Stimulated activated naive CD4-positive, alpha-beta T cell treated with Interleukin-2 at 50 U/mL for 16 hours (primary cell): ENCODE results near the gene SQSTM1.
A peak's percentile ranks its signal among the peaks of the same experiment; 100 is the strongest.
"Not testable (repeated sequence)": the region's sequence is repeated elsewhere in the genome, so short reads cannot be mapped to it uniquely, and the experiment has no call there.

Source experiments
- DNase-seq: peaks from one replicate; lab custom pipeline; 2025; lab: John Stamatoyannopoulos, UW

The SQSTM1 gene

GRCh38 chr5:179820483-179821297 is at the start of gene SQSTM1:
Gene SQSTM1 (plus strand): TSS chr5:179820905. CDS start chr5:179820937, 32 bp downstream.
- DNase-seq, result peak; percentile 70

- no peak for DNase-seq
Observed at GRCh38 chr5:179771311-179771895, 49.3 kb upstream of the SQSTM1 start.

GRCh38 chr5:179772351-179772750 is 48.4 kb upstream of the SQSTM1 start:
- DNase-seq, result no peak

- DNase-seq, result no peak
Observed at GRCh38 chr5:179773686-179774040, 47.0 kb upstream of the SQSTM1 start.

GRCh38 chr5:179774442-179774841 is 46.3 kb upstream of the SQSTM1 start:
- no peak for DNase-seq

GRCh38 chr5:179776411-179776938 is 44.2 kb upstream of the SQSTM1 start:
- DNase-seq, result no peak

- no peak for DNase-seq
Observed at GRCh38 chr5:179777456-179777855, 43.2 kb upstream of the SQSTM1 start.

- DNase-seq, result no peak
Observed at GRCh38 chr5:179777909-179778308, 42.8 kb upstream of the SQSTM1 start.

- no peak for DNase-seq
Observed at GRCh38 chr5:179778591-179778990, 42.1 kb upstream of the SQSTM1 start.

- no peak for DNase-seq
Observed at GRCh38 chr5:179779826-179780225, 40.9 kb upstream of the SQSTM1 start.

GRCh38 chr5:179780362-179780761 is 40.3 kb upstream of the SQSTM1 start:
- DNase-seq, result no peak

GRCh38 chr5:179781846-179782245 is 38.9 kb upstream of the SQSTM1 start:
- DNase-seq, result no peak

GRCh38 chr5:179783128-179783527 is 37.6 kb upstream of the SQSTM1 start:
- no peak for DNase-seq

- DNase-seq, result no peak
Observed at GRCh38 chr5:179786861-179787260, 33.8 kb upstream of the SQSTM1 start.

- DNase-seq, result no peak
Observed at GRCh38 chr5:179788193-179788854, 32.4 kb upstream of the SQSTM1 start.

- not testable (repeated sequence) for DNase-seq
Observed at GRCh38 chr5:179789278-179789677, 31.4 kb upstream of the SQSTM1 start.

GRCh38 chr5:179791881-179792611 is 28.7 kb upstream of the SQSTM1 start:
- no peak for DNase-seq

- DNase-seq, result no peak
Observed at GRCh38 chr5:179792612-179793467, 27.9 kb upstream of the SQSTM1 start.

GRCh38 chr5:179793468-179794139 is 27.1 kb upstream of the SQSTM1 start, which contains the start of gene LTC4S:
Gene LTC4S (plus strand): TSS chr5:179793986. CDS start chr5:179794081, 95 bp downstream.
- DNase-seq, result peak; percentile 16

- no peak for DNase-seq
Observed at GRCh38 chr5:179794171-179794570, 26.5 kb upstream of the SQSTM1 start.

GRCh38 chr5:179794575-179794974 is 26.1 kb upstream of the SQSTM1 start:
- no peak for DNase-seq
